ENCODE results near the gene CDIPT. TPM values are rescaled to one million over a fixed set of nuclear protein-coding genes. Genes with fewer than 3 reads are reported as not detected.

Gene CDIPT
- total and polyA plus RNA-seq, 2 of the 4 experiments (the other 2 are of a cell fraction): 47.1 to 100 TPM

- CTCF ChIA-PET: interaction anchor here (0.7 to 0.9 kb wide), 2 partner anchors 19 to 105 kb away, joined by 3 read pairs; no protein-coding TSS in a partner anchor
Observed at GRCh38 chr16:29900102-29900887, 37.3 kb upstream of the CDIPT start, which contains the start of gene ASPHD1. ASPHD1 (plus strand) TSS chr16:29900488; CDS start chr16:29900972, 484 bp downstream.

More at GRCh38 chr16:29900102-29900887, 37.3 kb upstream of the CDIPT start, which contains the start of gene ASPHD1:
- TF ChIP-seq BHLHE40 (IDR thresholded peaks at IDR 0.05; ENCODE audit: low read depth, low read length): no peak
- no peak for TF ChIP-seq ELK1 (IDR thresholded peaks at IDR 0.05; ENCODE audit: borderline replicate concordance, low read depth, low read length)
- no peak for TF ChIP-seq NFE2L2 (IDR thresholded peaks at IDR 0.05; ENCODE audit: low read depth, low read length)
- TF ChIP-seq RCOR1 (IDR thresholded peaks at IDR 0.05; ENCODE audit: insufficient replicate concordance, low read length): no peak
- TF ChIP-seq MXI1 (IDR thresholded peaks at IDR 0.05; ENCODE audit: borderline replicate concordance, low read depth, low read length): peak; percentile 35; the same call in 1 of the 2 replicates
- TF ChIP-seq MAZ (IDR thresholded peaks at IDR 0.05; ENCODE audit: borderline replicate concordance, low read depth, low read length): peak; percentile 90
- no peak for TF ChIP-seq MAFK (IDR thresholded peaks at IDR 0.05; ENCODE audit: low read depth, low read length)
- TF ChIP-seq RAD21 (IDR thresholded peaks at IDR 0.05; ENCODE audit: low read length): no peak
- peak; percentile 69 for TF ChIP-seq USF2 (IDR thresholded peaks at IDR 0.05; ENCODE audit: low read depth, low read length)
- peak; percentile 84 for TF ChIP-seq POLR2A (IDR thresholded peaks at IDR 0.05; ENCODE audit: low read depth, low read length)
- peak; percentile 79 for ATAC-seq (ENCODE audit: low read depth)
- in situ Hi-C loops (cut with MboI; ENCODE audit: low sequenced_read_pairs): no loop called here
- peak within 1 kb of the TSS; percentile 54; the same call in 1 of the 2 replicates for H3K18ac ChIP-seq (ENCODE audit: low read depth, low read length)
- H3K9me3 ChIP-seq (ENCODE audit: control insufficient read depth, insufficient read depth, low read length): no peaks in the 10 kb centered on the region
- 1% methylated on average over 33 of the region's 67 CpGs; no CpG with 5 or more reads in 1 of the 2 experiments for WGBS, 2 experiments (ENCODE audit: extremely low coverage in 2 of 2, insufficient read length in 1 of 2)
- H2BK120ac ChIP-seq (ENCODE audit: low read depth, low read length): peak within 1 kb of the TSS; percentile 81
- peak within 1 kb of the TSS; percentile 87 for H3K4me3 ChIP-seq (ENCODE audit: insufficient read depth, low read depth, low read length)
- H4K91ac ChIP-seq (ENCODE audit: insufficient read depth, low read depth, low read length): peak within 1 kb of the TSS; percentile 70
- peak within 1 kb of the TSS; percentile 82 for H3K4me2 ChIP-seq (ENCODE audit: low read depth, low read length)
- dilution Hi-C loops (cut with HindIII; ENCODE audit: low sequenced_read_pairs, unreplicated experiment): no loop called here
- peaks cover 10% of the 10 kb centered on the region for H4K20me1 ChIP-seq (ENCODE audit: insufficient read depth, low read length)
- POLR2A ChIA-PET (ENCODE audit: unreplicated experiment): interaction anchor here (0.5 to 1.4 kb wide), 4 partner anchors 15 to 185 kb away, joined by 3 to 8 read pairs (median 5); partner anchors contain the start of genes KCTD13 and PAGR1
- peak within 1 kb of the TSS; percentile 97 for H2AFZ ChIP-seq (replicated peaks; ENCODE audit: low read length, poor library complexity)
- H4K8ac ChIP-seq (ENCODE audit: low read depth in 2 of 2, low read length in 2 of 2): peak within 1 kb of the TSS; percentile 37 to 60; a peak in 2 of 4 replicates
- peak within 1 kb of the TSS; percentile 96 for H2AK9ac ChIP-seq (replicated peaks; ENCODE audit: low read depth, low read length, poor library complexity)
- peak within 1 kb of the TSS; percentile 83 for H3K4ac ChIP-seq (ENCODE audit: low read depth, low read length)
- peak within 1 kb of the TSS; percentile 96 for H3K23ac ChIP-seq (ENCODE audit: low read depth, low read length)
- peaks cover 5% of the 10 kb centered on the region; the same call in 1 of the 2 replicates for H3K27me3 ChIP-seq (ENCODE audit: control insufficient read depth, insufficient read depth, low read length)
- H3K4me1 ChIP-seq (ENCODE audit: control insufficient read depth, insufficient read depth, low read length): peaks cover 10% of the 10 kb centered on the region
- H3K9me1 ChIP-seq (ENCODE audit: insufficient read depth, low read length): peaks cover 12% of the 10 kb centered on the region
- H2BK20ac ChIP-seq (ENCODE audit: low read depth, low read length): no peak within 1 kb of the TSS
- peak within 1 kb of the TSS; percentile 15; the same call in 1 of the 2 replicates for H4K5ac ChIP-seq (ENCODE audit: low read depth, low read length)
- peak within 1 kb of the TSS; percentile 93 for H3K14ac ChIP-seq (replicated peaks; ENCODE audit: low read depth, low read length)
- DNase-seq: peak; percentile 86
- peak within 1 kb of the TSS; percentile 88 for H3K27ac ChIP-seq (ENCODE audit: insufficient read depth, low read length)
- BruUV-seq (replicated peaks): no TSS peak
- peak within 1 kb of the TSS; percentile 84 for H3K9ac ChIP-seq (ENCODE audit: low read depth, low read length)
- H2BK5ac ChIP-seq (ENCODE audit: low read depth, low read length, poor library complexity, severe bottlenecking): peak within 1 kb of the TSS; percentile 87
- H2BK15ac ChIP-seq (ENCODE audit: low read depth, low read length): peak within 1 kb of the TSS; percentile 64; the same call in 1 of the 3 replicates
- H2AK5ac ChIP-seq (ENCODE audit: low read depth, low read length): peak within 1 kb of the TSS; percentile 64
- peak within 1 kb of the TSS; percentile 70 for H3K56ac ChIP-seq (ENCODE audit: extremely low read depth, insufficient read depth, low read length)
- intact Hi-C loops (cut with micrococcal nuclease): loop anchor here (1.0 kb wide), 2 partner anchors 44 to 73 kb away; partner anchors contain the start of gene TAOK2
- H3K36me3 ChIP-seq (ENCODE audit: control insufficient read depth, insufficient read depth, low read length): peaks cover 8% of the 10 kb centered on the region; the same call in 1 of the 2 replicates
- H3K79me1 ChIP-seq (ENCODE audit: low read depth in 1 of 2, low read length in 2 of 2): peaks cover 13 to 31% of the 10 kb centered on the region in 2 experiments

Data from IMR-90 (cell line).